Activated T-cell treated with anti-CD3 and anti-CD28 coated beads, Interleukin-2, amount 50 U/mL, for 72 hours (primary cell): Measurements from ENCODE around the gene LDAF1. TPM values are rescaled to one million over a fixed set of nuclear protein-coding genes. Genes with fewer than 3 reads are reported as not detected.
"Not testable (repeated sequence)": the region's sequence is repeated elsewhere in the genome, so short reads cannot be mapped to it uniquely, and the experiment has no call there.

Source experiments
- ATAC-seq, 2 donors: fragments of 150-1000 bp; cut with Tn5 transposase; replicated peaks in 1 of 2; 2 replicates each; pipeline ENCODE4 v1.10.0; 2021; ENCODE audit warnings: moderate library complexity in 2 of 2, mild to moderate bottlenecking in 1 of 2
- DNase-seq, 2 donors: peaks; one replicate each; pipeline ENCODE4 v3.0.0; 2021 to 2022; ENCODE audit warnings: mixed read lengths in 1 of 2
- H3K27ac Mint-ChIP-seq: one replicate; pipeline ENCODE4 v1.8.0; 2022; ENCODE audit warnings: mild to moderate bottlenecking, moderate library complexity, mixed read lengths
- H3K27me3 Mint-ChIP-seq: one replicate; pipeline ENCODE4 v1.8.0; 2022; ENCODE audit warnings: low read depth, mixed read lengths
- H3K36me3 Mint-ChIP-seq, 2 donors: one replicate each; pipeline ENCODE4 v1.8.0; 2022; ENCODE audit warnings: mixed read lengths in 2 of 2, mild to moderate bottlenecking in 1 of 2; ENCODE audit not compliant: insufficient read depth in 2 of 2
- H3K4me1 Mint-ChIP-seq: one replicate; pipeline ENCODE4 v1.8.0; 2022; ENCODE audit warnings: low read depth, mixed read lengths
- H3K4me3 Mint-ChIP-seq, 2 donors: one replicate each; pipeline ENCODE4 v1.8.0; 2022; ENCODE audit warnings: mild to moderate bottlenecking in 2 of 2, mixed read lengths in 2 of 2, moderate library complexity in 2 of 2
- H3K9me3 Mint-ChIP-seq, 2 donors: one replicate each; pipeline ENCODE4 v1.8.0; 2022; ENCODE audit warnings: mixed read lengths in 2 of 2
- total RNA-seq, 2 donors: library from RNA; stranded (reverse); gene quantifications; one replicate each; pipeline ENCODE4 v1.2.3, GENCODE V29; 2022

The LDAF1 gene
- total RNA-seq, result 10 to 100 TPM; 10.4 to 12.2 TPM

DNA sequence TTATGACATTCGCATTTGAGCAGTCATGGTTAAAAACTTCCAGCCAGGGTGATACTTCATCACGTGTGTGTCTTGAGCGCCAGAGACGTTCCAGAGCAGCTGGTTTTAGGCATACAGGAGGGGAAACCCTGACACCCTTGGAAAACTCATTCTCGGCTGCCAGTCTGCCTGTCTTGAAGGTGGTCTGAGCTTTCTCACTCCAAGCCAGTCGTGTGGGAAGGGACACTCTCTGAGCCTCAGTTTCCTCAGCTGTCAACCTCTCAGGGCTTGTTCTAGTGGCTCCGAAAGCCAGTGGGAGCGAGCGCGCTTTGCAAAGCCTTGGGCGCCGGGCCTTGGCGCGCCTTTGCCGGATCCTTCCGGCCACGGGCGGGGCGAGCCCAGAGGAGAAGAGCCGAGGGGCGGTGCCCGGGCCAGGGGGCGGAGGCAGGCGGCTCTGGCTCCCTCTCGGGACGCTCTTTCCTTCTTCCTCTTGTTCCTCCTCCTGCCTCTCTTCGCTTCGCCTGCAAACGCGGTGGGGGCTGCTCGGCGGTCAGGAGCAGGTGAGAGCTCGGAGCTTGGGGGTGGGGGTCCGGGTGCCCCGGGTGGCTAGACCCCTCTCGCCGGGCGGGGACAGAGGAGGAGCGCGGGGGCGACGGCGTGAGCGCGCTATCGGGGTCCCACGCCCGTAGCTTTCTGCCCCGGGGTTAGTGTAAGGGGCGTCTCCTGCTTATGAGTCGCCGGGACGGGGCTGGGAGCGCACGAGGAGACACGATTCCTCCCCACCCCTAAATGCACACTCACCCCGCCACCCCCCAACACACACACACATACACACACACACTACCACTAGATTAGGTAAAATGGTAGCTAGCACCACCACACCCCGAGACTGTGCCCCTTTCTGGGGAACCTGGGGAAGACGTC is at the start of gene LDAF1:
Gene LDAF1 (plus strand): TSS at position 467 of the 903 bp plus-strand sequence. CDS start 2,509 bp downstream, outside the sequence.
- Mint-ChIP-seq H3K27ac (peak within 1 kb of the TSS; percentile 8), H3K4me3 (peak within 1 kb of the TSS; percentile 89 to 93), H3K9me3 (no peaks in the 10 kb centered on the region), H3K36me3 (no peaks in the 10 kb centered on the region), H3K27me3 (no peaks in the 10 kb centered on the region), H3K4me1 (peaks cover 18% of the 10 kb centered on the region)
- ATAC-seq, result peak; percentile 99
- DNase-seq, result peak; percentile 87

DNA sequence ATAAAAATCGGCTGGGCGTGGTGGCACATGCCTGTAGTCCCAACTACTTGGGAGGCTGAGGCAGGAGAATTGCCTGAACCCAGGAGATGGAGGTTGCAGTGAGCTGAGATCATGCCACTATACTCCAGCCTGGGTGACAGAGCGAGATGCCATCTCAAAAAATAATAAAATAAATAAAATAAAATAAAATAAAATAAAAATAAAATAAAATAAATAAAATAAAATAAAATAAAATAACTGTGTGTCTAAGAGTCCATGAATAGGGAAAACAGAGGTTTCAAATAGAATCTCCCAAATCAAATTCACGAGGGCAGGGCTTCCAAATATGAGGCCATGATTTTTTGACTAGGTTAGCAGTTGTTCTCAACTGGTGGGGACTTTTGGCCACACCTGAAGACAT is 42.9 kb upstream of the LDAF1 start:
- not testable (repeated sequence) for H3K4me3 Mint-ChIP-seq, DNase-seq, ATAC-seq, H3K27ac Mint-ChIP-seq, H3K4me1 Mint-ChIP-seq, H3K27me3 Mint-ChIP-seq, H3K36me3 Mint-ChIP-seq, H3K9me3 Mint-ChIP-seq

DNA sequence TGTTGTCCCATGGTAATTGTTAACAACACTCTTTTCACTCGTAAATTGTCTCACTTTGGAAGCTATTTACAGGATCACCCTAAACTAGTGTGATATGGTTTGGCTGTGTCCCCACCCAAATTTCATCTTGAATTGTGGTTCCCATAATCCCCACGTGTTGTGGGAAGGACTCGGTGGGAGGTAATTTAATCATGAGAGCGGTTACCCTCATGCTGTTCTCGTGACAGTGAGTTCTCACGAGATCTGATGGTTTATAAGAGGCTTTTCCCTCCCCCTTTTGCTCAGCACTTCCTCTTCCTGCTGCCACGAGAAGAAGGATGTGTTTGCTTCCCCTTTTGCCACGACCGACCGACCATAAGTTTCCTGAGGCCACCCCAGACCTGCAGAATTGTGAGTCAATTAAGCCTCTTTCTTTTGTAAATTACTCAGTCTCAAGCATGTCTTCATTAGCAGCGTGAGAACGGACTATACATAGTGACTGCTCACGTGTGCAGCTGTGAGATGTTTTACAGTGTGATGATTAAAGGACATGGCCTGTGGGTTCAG is 42.3 kb upstream of the LDAF1 start:
- H3K4me3 Mint-ChIP-seq, result peak overlapping the region; percentile 69
- peak; percentile 1 to 2 for DNase-seq
- no peaks in the 10 kb centered on the region for H3K27me3 Mint-ChIP-seq
- H3K27ac Mint-ChIP-seq, result peak overlapping the region; percentile 27
- peaks cover 5% of the 10 kb centered on the region for H3K4me1 Mint-ChIP-seq
- H3K36me3 Mint-ChIP-seq, result peaks cover 0 to 1% of the 10 kb centered on the region in 2 donors
- H3K9me3 Mint-ChIP-seq, result peaks cover 0 to 3% of the 10 kb centered on the region in 2 donors
- no peak for ATAC-seq

DNA sequence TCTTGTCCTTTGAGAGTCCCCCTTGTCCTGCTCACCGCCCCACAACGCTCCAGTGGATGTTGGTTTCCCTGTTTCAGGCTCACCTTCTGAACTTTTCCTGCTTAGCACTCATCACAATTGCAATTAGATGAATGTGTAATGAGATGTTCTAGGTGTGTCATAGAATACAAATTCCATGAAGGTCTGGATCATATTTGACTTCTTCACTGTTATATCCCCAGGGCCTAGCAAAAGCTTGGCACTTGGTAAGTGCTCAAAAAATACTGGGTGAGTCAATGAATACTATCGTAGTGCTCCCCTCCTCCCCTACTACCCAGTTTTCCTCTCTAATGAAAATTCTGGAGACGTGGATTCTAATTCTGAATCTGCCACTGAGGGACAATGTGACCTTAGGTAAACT is 40.9 kb upstream of the LDAF1 start:
- Mint-ChIP-seq H3K9me3 (peaks cover 0 to 3% of the 10 kb centered on the region in 2 donors), H3K36me3 (peaks cover 0 to 1% of the 10 kb centered on the region in 2 donors), H3K4me3 (no peak overlapping the region), H3K27ac (no peak overlapping the region), H3K27me3 (no peaks in the 10 kb centered on the region), H3K4me1 (peaks cover 5% of the 10 kb centered on the region)
- ATAC-seq, result no peak
- no peak for DNase-seq

DNA sequence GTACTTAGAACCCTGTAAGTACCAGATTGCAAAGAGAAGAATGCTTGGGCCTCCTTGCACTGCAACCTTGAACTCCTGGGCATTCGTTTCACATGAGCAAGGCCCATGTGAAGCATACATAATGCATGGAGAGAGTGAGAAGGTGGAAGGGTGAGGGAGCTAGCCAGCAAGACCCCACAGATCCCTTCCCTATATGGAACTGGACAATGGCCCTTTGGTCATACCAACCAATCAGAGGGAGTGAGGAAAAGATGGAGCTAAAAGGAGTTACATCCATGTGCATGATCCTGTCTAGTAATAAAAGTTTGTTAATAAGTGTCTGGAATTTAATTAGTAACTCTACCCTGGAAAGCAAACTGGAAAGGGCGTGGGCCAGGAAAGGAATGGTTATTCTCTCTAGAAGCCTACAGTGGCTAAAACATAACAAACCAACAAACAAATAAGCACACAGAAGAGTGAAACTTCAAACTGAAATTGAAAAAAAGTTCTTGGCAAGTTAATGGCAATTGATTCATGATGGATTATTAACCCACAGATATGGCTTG is 37.4 kb upstream of the LDAF1 start:
- Mint-ChIP-seq H3K9me3 (peaks cover 0 to 3% of the 10 kb centered on the region in 2 donors), H3K27ac (no peak overlapping the region), H3K36me3 (peaks cover 0 to 1% of the 10 kb centered on the region in 2 donors), H3K4me3 (no peak overlapping the region), H3K4me1 (peaks cover 5% of the 10 kb centered on the region), H3K27me3 (no peaks in the 10 kb centered on the region)
- ATAC-seq (no peak), DNase-seq (no peak)

DNA sequence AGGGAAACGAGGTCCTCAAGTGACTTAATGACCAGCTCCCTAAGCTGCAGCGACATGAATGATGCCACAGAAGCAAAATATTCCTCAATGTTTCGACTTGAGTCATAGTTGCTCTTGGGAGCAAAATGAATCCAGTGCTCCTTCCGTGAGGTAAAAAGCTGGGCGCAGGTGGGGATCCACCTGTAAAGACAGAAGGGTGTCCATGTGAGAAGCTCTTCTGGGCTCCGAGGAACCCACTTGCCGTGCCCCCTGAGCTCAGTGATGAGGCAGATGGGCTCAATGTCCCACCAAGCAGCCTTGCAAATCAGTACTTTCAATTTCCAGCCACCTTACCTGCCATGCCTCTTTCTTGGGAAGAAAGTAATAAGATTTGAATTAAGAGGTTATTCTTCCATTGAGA is 33.3 kb upstream of the LDAF1 start:
- no peak overlapping the region for H3K27ac Mint-ChIP-seq
- no peaks in the 10 kb centered on the region for H3K9me3 Mint-ChIP-seq
- ATAC-seq (no peak), DNase-seq (no peak)
- H3K4me3 Mint-ChIP-seq, result no peak overlapping the region
- no peaks in the 10 kb centered on the region for H3K4me1 Mint-ChIP-seq
- H3K27me3 Mint-ChIP-seq, result no peaks in the 10 kb centered on the region
- no peaks in the 10 kb centered on the region for H3K36me3 Mint-ChIP-seq

DNA sequence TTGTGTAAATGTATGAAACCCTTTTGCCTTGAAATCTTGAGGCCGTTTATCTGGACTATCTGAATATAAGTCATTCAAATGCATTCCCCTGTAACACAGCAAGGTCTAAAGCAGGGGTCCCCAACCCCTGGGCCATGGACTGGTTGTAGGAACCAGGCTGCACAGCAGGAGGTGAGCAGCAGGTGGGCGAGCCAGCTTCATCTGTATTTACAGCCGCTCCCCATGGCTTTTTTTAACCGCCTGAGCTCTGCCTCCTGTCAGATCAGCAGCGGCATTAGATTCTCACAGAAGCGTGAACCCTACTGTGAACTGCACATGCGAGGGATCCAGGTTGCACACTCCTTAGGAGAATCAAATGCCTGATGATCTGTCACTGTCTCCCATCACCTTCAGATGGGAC is 32.0 kb upstream of the LDAF1 start:
- Mint-ChIP-seq H3K9me3 (no peaks in the 10 kb centered on the region), H3K27me3 (no peaks in the 10 kb centered on the region)
- ATAC-seq, result no peak

DNA sequence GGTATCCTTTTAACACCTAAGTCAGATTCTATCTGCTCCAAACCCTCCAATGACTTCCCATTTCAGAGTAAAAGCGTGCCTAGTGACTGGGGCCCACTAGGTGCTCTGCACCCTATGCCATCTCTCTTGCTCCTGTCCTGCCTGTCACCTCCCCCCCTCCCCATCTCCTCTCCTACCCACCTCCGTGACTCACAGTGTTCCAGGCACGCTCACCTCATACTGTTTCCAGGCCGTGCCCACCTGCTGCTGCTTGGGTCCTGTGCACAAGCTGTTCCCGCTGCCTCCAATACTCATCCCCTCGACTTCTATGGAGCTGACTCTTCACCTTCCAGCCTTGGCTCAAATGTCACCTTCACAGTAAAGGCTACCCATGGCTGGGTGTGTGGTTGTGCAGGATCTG is 29.5 kb upstream of the LDAF1 start:
- DNase-seq (no peak), ATAC-seq (no peak)
- Mint-ChIP-seq H3K27me3 (no peaks in the 10 kb centered on the region), H3K36me3 (no peaks in the 10 kb centered on the region), H3K4me1 (no peaks in the 10 kb centered on the region), H3K4me3 (no peak overlapping the region), H3K9me3 (no peaks in the 10 kb centered on the region), H3K27ac (no peak overlapping the region)

More for the DNA sequence above, 32.0 kb upstream of the LDAF1 start:
- Mint-ChIP-seq H3K27ac (no peak overlapping the region), H3K4me3 (no peak overlapping the region), H3K36me3 (no peaks in the 10 kb centered on the region), H3K4me1 (no peaks in the 10 kb centered on the region)
- no peak for DNase-seq

DNA sequence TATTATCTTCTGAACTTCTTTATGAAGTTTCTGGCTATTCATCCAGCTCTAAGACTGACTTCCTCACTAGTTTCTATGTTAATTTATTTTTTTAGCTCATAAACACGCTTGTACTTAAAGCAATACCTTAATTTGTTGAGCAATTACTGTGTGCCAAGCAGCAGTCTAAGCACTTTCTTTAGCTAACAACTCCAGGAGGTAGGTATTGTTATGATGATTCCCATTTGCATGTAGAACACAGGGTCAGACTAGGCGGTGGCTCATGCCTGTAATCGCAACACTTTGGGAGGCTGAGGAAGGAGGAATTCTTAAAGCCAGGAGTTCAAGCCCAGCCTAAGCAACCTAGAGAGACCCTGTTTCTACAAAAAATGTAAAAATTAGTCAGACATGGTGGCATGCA is 27.7 kb upstream of the LDAF1 start:
- no peak overlapping the region for H3K27ac Mint-ChIP-seq
- DNase-seq, result no peak
- H3K9me3 Mint-ChIP-seq, result no peaks in the 10 kb centered on the region

DNA sequence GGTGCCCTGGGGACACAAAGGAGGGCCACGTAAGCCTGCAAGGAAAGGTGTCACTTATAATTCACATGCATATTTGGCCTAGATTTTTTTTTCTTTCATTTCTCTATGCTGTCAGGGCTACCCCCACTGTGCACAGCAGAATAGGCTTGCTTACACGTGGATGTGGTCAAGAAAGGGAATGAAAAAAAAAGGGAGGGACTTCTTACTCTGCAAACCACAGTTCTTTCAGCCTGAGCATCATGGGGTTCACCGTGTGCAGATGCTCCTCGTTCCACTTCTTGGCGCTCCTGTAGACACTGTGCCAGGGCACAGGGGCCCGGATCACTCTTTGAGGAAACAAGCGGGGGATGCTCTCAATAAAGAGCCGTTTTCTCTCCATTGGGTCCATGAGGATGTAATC is 24.4 kb upstream of the LDAF1 start:
- Mint-ChIP-seq H3K9me3 (no peaks in the 10 kb centered on the region), H3K36me3 (no peaks in the 10 kb centered on the region), H3K4me1 (no peaks in the 10 kb centered on the region), H3K27me3 (no peaks in the 10 kb centered on the region), H3K4me3 (no peak overlapping the region), H3K27ac (no peak overlapping the region)
- no peak for DNase-seq
- no peak for ATAC-seq

More for the DNA sequence above, 27.7 kb upstream of the LDAF1 start:
- no peaks in the 10 kb centered on the region for H3K4me1 Mint-ChIP-seq
- H3K4me3 Mint-ChIP-seq, result no peak overlapping the region
- no peaks in the 10 kb centered on the region for H3K27me3 Mint-ChIP-seq
- no peaks in the 10 kb centered on the region for H3K36me3 Mint-ChIP-seq
- ATAC-seq, result no peak

DNA sequence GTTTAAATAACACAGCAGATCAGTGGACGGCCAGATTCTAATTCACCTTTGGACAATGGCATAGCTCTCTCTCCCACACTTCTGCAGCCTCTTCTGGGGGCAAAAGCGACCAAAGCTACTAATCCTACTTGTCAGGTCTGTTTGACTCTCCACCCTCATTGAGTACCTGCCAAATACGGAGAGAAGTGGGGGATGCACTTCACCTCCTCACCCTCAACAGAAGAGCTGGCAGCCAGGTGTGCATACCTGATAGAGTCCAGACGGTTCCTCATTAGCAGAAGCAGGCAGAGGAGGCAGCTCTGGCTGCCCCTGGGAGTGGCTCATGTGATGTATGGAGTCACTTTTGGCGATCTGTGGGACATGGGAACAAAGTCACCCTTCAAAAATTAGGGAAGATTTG is 12.7 kb upstream of the LDAF1 start:
- Mint-ChIP-seq H3K9me3 (no peaks in the 10 kb centered on the region), H3K27me3 (peaks cover 35% of the 10 kb centered on the region), H3K36me3 (no peaks in the 10 kb centered on the region), H3K4me3 (no peak overlapping the region), H3K27ac (no peak overlapping the region), H3K4me1 (no peaks in the 10 kb centered on the region)
- DNase-seq, result no peak
- ATAC-seq, result no peak

DNA sequence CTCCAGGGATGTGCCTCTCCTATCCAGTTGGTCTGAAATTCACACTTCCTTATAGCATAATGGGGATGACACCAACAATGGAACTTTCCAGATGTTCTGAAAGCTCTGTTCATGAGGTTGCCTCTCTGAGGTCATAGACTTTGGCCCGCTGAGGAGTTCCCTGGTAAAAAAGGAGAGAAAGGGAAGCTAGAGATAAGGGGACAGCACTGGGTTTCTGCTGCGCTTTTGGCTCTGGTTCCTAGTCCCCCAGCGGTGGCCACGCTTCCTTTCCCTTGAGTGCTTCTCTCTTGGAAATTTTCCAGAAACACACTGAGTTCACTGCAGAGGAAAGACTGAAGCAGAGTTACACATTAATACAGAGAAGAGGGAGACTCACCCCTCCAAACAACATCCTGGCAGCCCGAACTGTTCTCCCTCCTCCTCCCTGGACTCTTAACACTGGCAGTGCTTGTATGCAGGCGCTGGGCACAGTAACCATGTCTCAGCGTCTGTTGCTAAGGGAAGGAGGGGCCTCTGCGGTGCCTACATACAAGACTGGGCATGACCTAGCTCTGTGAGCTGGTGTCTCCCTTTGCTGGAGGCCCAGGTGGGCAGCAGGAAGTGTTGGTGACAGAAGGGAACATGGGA is 8.0 kb upstream of the LDAF1 start, which contains the start of gene DNAH3:
Gene DNAH3 (minus strand): TSS at position 472 of the 627 bp plus-strand sequence. CDS start 527 bp downstream, outside the sequence.
- DNase-seq (no peak), ATAC-seq (no peak)
- Mint-ChIP-seq H3K27me3 (peaks cover 36% of the 10 kb centered on the region), H3K27ac (no peak within 1 kb of the TSS), H3K36me3 (no peaks in the 10 kb centered on the region), H3K9me3 (no peaks in the 10 kb centered on the region), H3K4me1 (no peaks in the 10 kb centered on the region), H3K4me3 (no peak within 1 kb of the TSS)
